ENCODE data around the gene TLL2. TPM values are rescaled to one million over a fixed set of nuclear protein-coding genes. Genes with fewer than 3 reads are reported as not detected.

The TLL2 gene
- total RNA-seq, 1 experiment from 2014 or later, result 9.1 TPM

GRCh38 chr10:96387161-96387560 is 126.6 kb downstream of the TLL2 start (continued):
- no peak for TF ChIP-seq NFYB (CRISPR knock-in tag; conservative IDR thresholded peaks at IDR 0.05; ENCODE audit: low read depth)
- TF ChIP-seq FOXK1 (CRISPR knock-in tag; IDR thresholded peaks at IDR 0.05), result no peak
- TF ChIP-seq TP53 (CRISPR knock-in tag; IDR thresholded peaks at IDR 0.05), result no peak
- TF ChIP-seq ZNF425 (CRISPR knock-in tag; conservative IDR thresholded peaks at IDR 0.05), result no peak
- no peak for TF ChIP-seq ATF3 (CRISPR knock-in tag; conservative IDR thresholded peaks at IDR 0.05)
- no peak for TF ChIP-seq FOXP4 (CRISPR knock-in tag; IDR thresholded peaks at IDR 0.05)
- TF ChIP-seq ZBTB43 (CRISPR knock-in tag; IDR thresholded peaks at IDR 0.05), result no peak

- no peaks in the 10 kb centered on the region for H3K9me3 Mint-ChIP-seq
- no peaks in the 10 kb centered on the region for H3K27me3 Mint-ChIP-seq (ENCODE audit: low read depth)
- TF ChIP-seq EMX1 (CRISPR knock-in tag; IDR thresholded peaks at IDR 0.05) (no peak), ZSCAN18 (CRISPR knock-in tag; IDR thresholded peaks at IDR 0.05) (no peak), NR1H2 (CRISPR knock-in tag; IDR thresholded peaks at IDR 0.05) (no peak)
- DNase-seq (ENCODE audit: low spot score), result no peak
- H3K27ac Mint-ChIP-seq, result no peak overlapping the region
- ATAC-seq, result no peak
- ChIA-PET CTCF (interaction anchor here (1.5 to 2.8 kb wide), 3 partner anchors 9 to 130 kb away, joined by 6 to 21 read pairs (median 21); partner anchors contain the start of gene TLL2), POLR2A (no interaction called here)
- no peak overlapping the region for H3K4me3 Mint-ChIP-seq
- H3K36me3 Mint-ChIP-seq, result no peaks in the 10 kb centered on the region
- 0 out of 2 replicates have a peak, but pooled peaks cover 3% of the 10 kb centered on the region for H3K4me1 Mint-ChIP-seq
Measured at GRCh38 chr10:96384506-96384905, 129.2 kb downstream of the TLL2 start.

GRCh38 chr10:96380821-96381220 is 132.9 kb downstream of the TLL2 start:
- CTCF ChIA-PET, result interaction anchor here (0.7 to 1.0 kb wide), 2 partner anchors 15 to 42 kb away, joined by 3 to 5 read pairs; no protein-coding TSS in a partner anchor
- Mint-ChIP-seq H3K27me3 (ENCODE audit: low read depth) (no peaks in the 10 kb centered on the region), H3K9me3 (no peaks in the 10 kb centered on the region), H3K4me1 (peaks cover 8% of the 10 kb centered on the region), H3K4me3 (no peak overlapping the region), H3K36me3 (no peaks in the 10 kb centered on the region), H3K27ac (no peak overlapping the region)
- POLR2A ChIA-PET, result interaction anchor here (0.6 kb wide), 1 partner anchor 273 kb away, joined by 3 read pairs; no protein-coding TSS in a partner anchor
- ATAC-seq, result no peak
- DNase-seq (ENCODE audit: low spot score), result no peak
- TF ChIP-seq KAT7 (CRISPR knock-in tag; IDR thresholded peaks at IDR 0.05; ENCODE audit: borderline replicate concordance), result no peak
- no peak for TF ChIP-seq TP53 (CRISPR knock-in tag; IDR thresholded peaks at IDR 0.05)
- TF ChIP-seq PRRX2 (CRISPR knock-in tag; IDR thresholded peaks at IDR 0.05), result no peak
- TF ChIP-seq CDX4 (CRISPR knock-in tag; IDR thresholded peaks at IDR 0.05; ENCODE audit: borderline replicate concordance), result no peak
- TF ChIP-seq USF1 (CRISPR knock-in tag; IDR thresholded peaks at IDR 0.05), result no peak
- no peak for TF ChIP-seq ATF3 (CRISPR knock-in tag; conservative IDR thresholded peaks at IDR 0.05)
- TF ChIP-seq NFYB (CRISPR knock-in tag; conservative IDR thresholded peaks at IDR 0.05; ENCODE audit: low read depth), result no peak
- no peak for TF ChIP-seq ARID4B (CRISPR knock-in tag; IDR thresholded peaks at IDR 0.05; ENCODE audit: borderline replicate concordance)
- TF ChIP-seq ZSCAN18 (CRISPR knock-in tag; IDR thresholded peaks at IDR 0.05), result no peak
- TF ChIP-seq CREB1 (CRISPR knock-in tag; IDR thresholded peaks at IDR 0.05), result no peak
- no peak for TF ChIP-seq NR1H2 (CRISPR knock-in tag; IDR thresholded peaks at IDR 0.05)

Measured in WTC11 (cell line).